Thoracic aorta (tissue), 2 donors: ENCODE measurements around the gene DCAF12. TPM values are rescaled to one million over a fixed set of nuclear protein-coding genes. Genes with fewer than 3 reads are reported as not detected.

Source experiments
- ATAC-seq: fragments of 150-250 bp; one replicate; pipeline ENCODE4 v1.8.0; 2017; ENCODE audit warnings: low read depth; ENCODE audit not compliant: insufficient number of reproducible peaks, low FRiP score
- DNase-seq: peaks from one replicate; pipeline ENCODE4 v3.0.0-alpha.2; 2020; ENCODE audit warnings: low spot score
- H3K27ac ChIP-seq, 2 donors: fragments of 200-600 bp; sonication (generic); 1 replicate in 1 of 2; 2 replicates in 1 of 2; pipeline ENCODE4 v1.5.1; 2016; ENCODE audit warnings: mild to moderate bottlenecking in 2 of 2, moderate library complexity in 2 of 2
- H3K27me3 ChIP-seq: fragments of 200-600 bp; sonication (generic); replicated peaks from 2 replicates; pipeline ENCODE4 v1.6.0; 2016; ENCODE audit warnings: mild to moderate bottlenecking; ENCODE audit not compliant: insufficient read depth
- H3K36me3 ChIP-seq: fragments of 200-600 bp; sonication (generic); one replicate; pipeline ENCODE4 v1.5.1; 2016
- H3K4me1 ChIP-seq, 2 donors: fragments of 200-600 bp; sonication (generic); 1 replicate in 1 of 2; 2 replicates in 1 of 2; pipeline versions ENCODE4 v1.5.1 to v1.6.0; 2016; ENCODE audit warnings: low read depth in 2 of 2, mild to moderate bottlenecking in 1 of 2; ENCODE audit not compliant: control insufficient read depth in 1 of 2
- H3K4me3 ChIP-seq: fragments of 200-600 bp; sonication (generic); 2 replicates; pipeline ENCODE4 v1.5.1; 2016; ENCODE audit warnings: mild to moderate bottlenecking
- H3K9me3 ChIP-seq: fragments of 200-600 bp; sonication (generic); 2 replicates; pipeline ENCODE4 v1.5.1; 2016
- CTCF ChIP-seq: fragments of 200-600 bp; sonication (generic); IDR thresholded peaks from one replicate; pipeline ENCODE4 v1.5.1; 2019; ENCODE audit warnings: antibody characterized with exemption
- total RNA-seq, 2 donors: library from RNA; depleted of rRNA; stranded (reverse); fragments of >200 nt; gene quantifications; one replicate each; pipeline versions ENCODE4 v1.1.0 to v1.2.3, GENCODE V29; 2016

DCAF12 gene
- total RNA-seq, 2 donors from 2014 or later: 14.9 to 31.4 TPM

DNA sequence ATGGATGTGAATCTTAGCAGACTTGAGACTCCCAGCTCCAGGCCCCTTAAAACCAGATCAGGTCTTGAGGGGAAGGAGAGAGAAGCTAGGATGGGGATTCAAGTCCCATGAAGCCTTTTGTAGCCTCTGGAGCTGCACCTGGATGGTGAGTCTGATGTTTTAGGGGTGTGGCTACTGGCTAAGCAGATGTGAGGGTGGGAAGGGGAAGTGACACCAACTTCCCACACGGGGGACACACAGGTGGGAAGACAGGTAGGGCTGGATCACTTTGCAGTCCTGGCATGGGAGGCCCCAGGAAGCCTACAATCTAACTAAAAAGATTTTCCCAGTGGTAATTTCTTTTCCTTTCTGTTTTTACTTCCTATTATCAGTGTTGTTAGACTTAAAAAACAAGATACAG, 39.1 kb downstream of the DCAF12 start:
- Histone ChIP-seq H3K27ac (peak overlapping the region; percentile 86 to 92), H3K4me3 (no peak overlapping the region), H3K36me3 (peaks cover 41% of the 10 kb centered on the region), H3K27me3 (no peaks in the 10 kb centered on the region), H3K4me1 (peaks cover 30 to 46% of the 10 kb centered on the region in 2 donors), H3K9me3 (no peaks in the 10 kb centered on the region)
- ATAC-seq: no peak
- TF ChIP-seq CTCF: no peak
- no peak for DNase-seq

DNA sequence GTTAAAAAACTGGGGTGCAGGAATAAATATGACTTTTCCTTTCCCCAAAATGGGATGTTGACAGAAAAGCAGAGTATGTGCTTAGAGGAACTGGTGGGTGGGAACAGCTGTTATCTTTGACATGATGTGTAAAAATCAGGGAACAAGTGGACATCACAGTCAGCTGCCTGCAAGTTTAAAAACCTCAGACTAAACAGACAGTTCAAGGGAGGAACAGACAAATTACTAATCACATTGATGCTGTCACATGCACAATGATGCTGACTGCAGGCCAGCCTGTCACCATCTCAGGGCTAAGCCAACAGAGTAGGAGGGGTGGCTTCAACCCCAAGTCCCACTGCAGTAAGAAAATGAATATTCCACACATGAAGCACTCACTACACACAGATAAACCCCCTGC, 39.6 kb downstream of the DCAF12 start:
- Histone ChIP-seq H3K4me3 (no peak overlapping the region), H3K9me3 (no peaks in the 10 kb centered on the region), H3K36me3 (peaks cover 41% of the 10 kb centered on the region), H3K27ac (peak overlapping the region; percentile 86 to 92), H3K4me1 (peaks cover 30 to 46% of the 10 kb centered on the region in 2 donors), H3K27me3 (no peaks in the 10 kb centered on the region)
- no peak for ATAC-seq
- TF ChIP-seq CTCF: no peak
- DNase-seq: no peak

- Histone ChIP-seq H3K27ac (peak overlapping the region; percentile 86 to 92), H3K9me3 (no peaks in the 10 kb centered on the region), H3K4me1 (peaks cover 30 to 46% of the 10 kb centered on the region in 2 donors), H3K4me3 (no peak overlapping the region), H3K36me3 (peaks cover 34% of the 10 kb centered on the region), H3K27me3 (no peaks in the 10 kb centered on the region)
- DNase-seq: peak; percentile 11
- TF ChIP-seq CTCF: no peak
- ATAC-seq: no peak
Observed at GRCh38 chr9:34085581-34086500, 40.7 kb downstream of the DCAF12 start.

- DNase-seq: peak; percentile 18
- Histone ChIP-seq H3K4me3 (no peak overlapping the region), H3K36me3 (peaks cover 21% of the 10 kb centered on the region), H3K4me1 (peaks cover 30 to 46% of the 10 kb centered on the region in 2 donors), H3K27ac (peak overlapping the region; percentile 86 to 92), H3K9me3 (no peaks in the 10 kb centered on the region), H3K27me3 (no peaks in the 10 kb centered on the region)
- TF ChIP-seq CTCF: no peak
- peak; percentile 83 for ATAC-seq
Observed at GRCh38 chr9:34084562-34084961, 41.9 kb downstream of the DCAF12 start.

- Histone ChIP-seq H3K4me1 (peaks cover 7 to 14% of the 10 kb centered on the region in 2 donors), H3K27ac (no peak overlapping the region), H3K27me3 (no peaks in the 10 kb centered on the region), H3K4me3 (no peak overlapping the region), H3K9me3 (no peaks in the 10 kb centered on the region), H3K36me3 (no peaks in the 10 kb centered on the region)
- no peak for TF ChIP-seq CTCF
- ATAC-seq (no peak), DNase-seq (no peak)
Observed at GRCh38 chr9:34079181-34079580, 47.3 kb downstream of the DCAF12 start.
